Neutrophil (primary cell): ENCODE results near the gene RBM4B.

Source experiments
- H3K27ac ChIP-seq: fragments of 200-600 bp; sonication (generic); 2 replicates; pipeline ENCODE4 v1.5.1; 2016; ENCODE audit warnings: mild to moderate bottlenecking, moderate library complexity
- H3K27me3 ChIP-seq: fragments of 200-600 bp; sonication (generic); 2 replicates; pipeline ENCODE4 v1.6.0; 2016; ENCODE audit warnings: mild to moderate bottlenecking
- H3K36me3 ChIP-seq: fragments of 200-600 bp; sonication (generic); 2 replicates; pipeline ENCODE4 v1.5.1; 2017
- H3K4me1 ChIP-seq, 2 experiments: fragments of 200-600 bp in 1 of 2; sonication (generic) in 1 of 2; 1 replicate in 1 of 2; 2 replicates in 1 of 2; pipeline versions ENCODE4 v1.5.1 to v1.6.1; 2013 to 2016; ENCODE audit warnings: low read depth in 1 of 2, low read length in 1 of 2, mild to moderate bottlenecking in 1 of 2, moderate library complexity in 1 of 2; ENCODE audit not compliant: control insufficient read depth in 1 of 2, insufficient read depth in 1 of 2
- H3K4me3 ChIP-seq, 2 experiments: fragments of 200-600 bp in 1 of 2; sonication (generic) in 1 of 2; 1 replicate in 1 of 2; 2 replicates in 1 of 2; pipeline ENCODE4 v1.5.1; 2013 to 2016; ENCODE audit warnings: low read depth in 1 of 2, low read length in 1 of 2, mild to moderate bottlenecking in 1 of 2, moderate library complexity in 1 of 2
- H3K9me3 ChIP-seq: fragments of 200-600 bp; sonication (generic); 2 replicates; pipeline ENCODE4 v1.5.1; 2016
- TF ChIP-seq, protein P1 (sequence below): fragments of 200-600 bp; sonication (generic); IDR thresholded peaks from 2 replicates; pipeline ENCODE4 v1.5.1; 2016; ENCODE audit warnings: antibody characterized with exemption

Gene RBM4B

GRCh38 chr11:66637557-66638176 is 40.0 kb downstream of the RBM4B start:
- TF ChIP-seq, protein P1, sequence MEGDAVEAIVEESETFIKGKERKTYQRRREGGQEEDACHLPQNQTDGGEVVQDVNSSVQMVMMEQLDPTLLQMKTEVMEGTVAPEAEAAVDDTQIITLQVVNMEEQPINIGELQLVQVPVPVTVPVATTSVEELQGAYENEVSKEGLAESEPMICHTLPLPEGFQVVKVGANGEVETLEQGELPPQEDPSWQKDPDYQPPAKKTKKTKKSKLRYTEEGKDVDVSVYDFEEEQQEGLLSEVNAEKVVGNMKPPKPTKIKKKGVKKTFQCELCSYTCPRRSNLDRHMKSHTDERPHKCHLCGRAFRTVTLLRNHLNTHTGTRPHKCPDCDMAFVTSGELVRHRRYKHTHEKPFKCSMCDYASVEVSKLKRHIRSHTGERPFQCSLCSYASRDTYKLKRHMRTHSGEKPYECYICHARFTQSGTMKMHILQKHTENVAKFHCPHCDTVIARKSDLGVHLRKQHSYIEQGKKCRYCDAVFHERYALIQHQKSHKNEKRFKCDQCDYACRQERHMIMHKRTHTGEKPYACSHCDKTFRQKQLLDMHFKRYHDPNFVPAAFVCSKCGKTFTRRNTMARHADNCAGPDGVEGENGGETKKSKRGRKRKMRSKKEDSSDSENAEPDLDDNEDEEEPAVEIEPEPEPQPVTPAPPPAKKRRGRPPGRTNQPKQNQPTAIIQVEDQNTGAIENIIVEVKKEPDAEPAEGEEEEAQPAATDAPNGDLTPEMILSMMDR: no peak
- Histone ChIP-seq H3K4me3 (peak overlapping the region; percentile 86 to 99), H3K27me3 (no peaks in the 10 kb centered on the region), H3K27ac (peak overlapping the region; percentile 91), H3K36me3 (peaks cover 25% of the 10 kb centered on the region), H3K9me3 (no peaks in the 10 kb centered on the region), H3K4me1 (peaks cover 34 to 40% of the 10 kb centered on the region in 2 experiments)

- H3K36me3 ChIP-seq: peaks cover 15% of the 10 kb centered on the region
- no peak overlapping the region for H3K4me3 ChIP-seq
- no peaks in the 10 kb centered on the region for H3K9me3 ChIP-seq
- TF ChIP-seq, protein P1: no peak
- peaks cover 31 to 34% of the 10 kb centered on the region in 2 experiments for H3K4me1 ChIP-seq
- H3K27me3 ChIP-seq: no peaks in the 10 kb centered on the region
- no peak overlapping the region for H3K27ac ChIP-seq
Measured at GRCh38 chr11:66636411-66636810, 41.3 kb downstream of the RBM4B start.

- no peaks in the 10 kb centered on the region for H3K9me3 ChIP-seq
- no peak overlapping the region for H3K27ac ChIP-seq
- TF ChIP-seq, protein P1: no peak
- H3K27me3 ChIP-seq: no peaks in the 10 kb centered on the region
- H3K4me1 ChIP-seq: peaks cover 7 to 8% of the 10 kb centered on the region in 2 experiments
- peaks cover 20% of the 10 kb centered on the region for H3K36me3 ChIP-seq
- H3K4me3 ChIP-seq: no peak overlapping the region
Measured at GRCh38 chr11:66632952-66633351, 44.7 kb downstream of the RBM4B start.

DNA sequence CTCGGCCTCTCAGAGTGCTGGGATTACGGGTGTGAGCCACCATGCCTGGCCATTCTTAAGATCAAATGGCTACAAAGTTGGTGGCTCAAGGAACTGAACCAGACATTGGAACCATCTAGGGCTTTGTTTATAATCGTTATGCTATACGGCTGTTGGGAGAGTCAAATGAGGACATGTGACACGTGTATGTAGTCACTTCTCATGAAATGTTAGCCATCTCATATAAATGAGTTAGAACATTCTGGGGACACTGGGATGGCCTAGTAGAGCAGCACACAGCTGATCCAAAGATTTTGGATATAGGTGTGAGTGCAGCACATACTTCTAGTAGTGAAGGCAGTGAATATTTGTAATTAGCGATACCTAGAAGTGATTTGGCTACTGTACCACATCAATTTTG is 45.8 kb downstream of the RBM4B start:
- H3K27me3 ChIP-seq: no peaks in the 10 kb centered on the region
- TF ChIP-seq, protein P1: no peak
- no peaks in the 10 kb centered on the region for H3K9me3 ChIP-seq
- H3K27ac ChIP-seq: no peak overlapping the region
- no peak overlapping the region for H3K4me3 ChIP-seq
- H3K4me1 ChIP-seq: no peaks in the 10 kb centered on the region
- H3K36me3 ChIP-seq: peaks cover 31% of the 10 kb centered on the region

DNA sequence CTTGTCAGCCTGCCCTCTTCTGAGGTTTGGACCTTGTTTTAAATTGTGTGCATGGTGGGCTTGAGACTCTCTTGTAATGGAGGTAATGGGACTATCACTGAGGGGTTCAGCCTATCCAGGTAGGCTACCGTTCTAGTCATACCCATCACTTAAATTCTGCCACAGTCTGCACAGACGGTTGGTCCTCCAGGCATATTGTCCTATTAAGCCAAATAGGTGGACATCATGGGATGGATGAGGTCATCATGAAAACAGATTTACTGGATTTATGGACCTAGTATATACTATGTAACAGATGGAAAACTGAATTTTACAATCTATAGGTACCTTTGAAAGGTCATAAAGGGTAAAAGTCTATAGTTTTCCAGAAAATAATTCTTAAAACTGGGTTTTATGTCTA is 48.3 kb downstream of the RBM4B start:
- TF ChIP-seq, protein P1: no peak
- H3K9me3 ChIP-seq: no peaks in the 10 kb centered on the region
- H3K36me3 ChIP-seq: peaks cover 56% of the 10 kb centered on the region
- no peak overlapping the region for H3K4me3 ChIP-seq
- no peak overlapping the region for H3K27ac ChIP-seq
- no peaks in the 10 kb centered on the region for H3K27me3 ChIP-seq
- H3K4me1 ChIP-seq: no peaks in the 10 kb centered on the region
